Osteocyte (in vitro differentiated cells): ENCODE data around the gene OR6C1. TPM values are rescaled to one million over a fixed set of nuclear protein-coding genes. Genes with fewer than 3 reads are reported as not detected.
"Not testable (repeated sequence)": the region's sequence is repeated elsewhere in the genome, so short reads cannot be mapped to it uniquely, and the experiment has no call there.

Source experiments
- DNase-seq: peaks from one replicate; pipeline ENCODE4 v3.0.0; 2021; ENCODE audit warnings: mixed read lengths; ENCODE audit not compliant: unreplicated experiment; ENCODE audit errors: extremely low spot score
- H3K27ac Mint-ChIP-seq: one replicate; pipeline ENCODE4 v1.8.0; 2021; ENCODE audit warnings: mild to moderate bottlenecking, mixed read lengths; ENCODE audit not compliant: unreplicated experiment
- H3K27me3 Mint-ChIP-seq: one replicate; pipeline ENCODE4 v1.8.0; 2021; ENCODE audit warnings: mixed read lengths; ENCODE audit not compliant: unreplicated experiment
- H3K36me3 Mint-ChIP-seq: one replicate; pipeline ENCODE4 v1.8.0; 2021; ENCODE audit warnings: mixed read lengths; ENCODE audit not compliant: unreplicated experiment
- H3K4me1 Mint-ChIP-seq: one replicate; pipeline ENCODE4 v1.8.0; 2021; ENCODE audit warnings: mixed read lengths; ENCODE audit not compliant: unreplicated experiment
- H3K4me3 Mint-ChIP-seq: one replicate; pipeline ENCODE4 v1.8.0; 2021; ENCODE audit warnings: mild to moderate bottlenecking, moderate library complexity, mixed read lengths; ENCODE audit not compliant: unreplicated experiment
- H3K9me3 Mint-ChIP-seq: one replicate; pipeline ENCODE4 v1.8.0; 2021; ENCODE audit warnings: mixed read lengths; ENCODE audit not compliant: unreplicated experiment
- long read RNA-seq: library from polyadenylated mRNA; unstranded; transcript quantifications from one replicate; pipeline ENCODE4 v2.0.0, GENCODE V29; 2021
- total RNA-seq: library from RNA; stranded (reverse); gene quantifications from 2 replicates; pipeline ENCODE4 v1.2.1, GENCODE V29; 2021
- TF ChIP-seq, protein P1 (sequence below): fragments of 200-600 bp; sonication (generic); IDR thresholded peaks from 2 replicates; pipeline ENCODE4 v1.5.0; 2021; ENCODE audit warnings: antibody characterized with exemption, mild to moderate bottlenecking, moderate library complexity

OR6C1 gene
- total RNA-seq, result not detected in 2 replicates
- long read RNA-seq, result 0 reads

DNA sequence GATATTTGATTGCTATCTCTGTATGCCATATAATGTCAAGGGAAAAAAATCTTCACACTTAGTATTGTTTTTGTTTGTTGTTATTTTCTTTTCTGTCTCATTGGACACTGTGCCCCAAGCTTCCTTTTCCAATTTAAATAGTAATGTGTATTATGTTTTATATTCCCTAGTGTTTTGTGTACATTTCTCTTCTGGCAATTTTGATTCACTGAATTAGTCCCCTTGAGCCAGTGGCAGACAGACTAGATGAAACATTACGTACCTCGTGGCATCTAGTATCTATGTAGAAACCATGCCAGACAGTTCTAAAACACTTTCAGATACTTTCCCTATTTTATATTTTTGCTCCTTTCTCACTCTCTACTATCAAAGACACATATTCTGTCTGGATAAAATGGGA lies at the start of gene OR6C1:
Gene OR6C1, plus strand, starts transcription at position 301 of the 400 bp plus-strand sequence. CDS start 6,257 bp downstream, outside the sequence.
- TF ChIP-seq, protein P1, sequence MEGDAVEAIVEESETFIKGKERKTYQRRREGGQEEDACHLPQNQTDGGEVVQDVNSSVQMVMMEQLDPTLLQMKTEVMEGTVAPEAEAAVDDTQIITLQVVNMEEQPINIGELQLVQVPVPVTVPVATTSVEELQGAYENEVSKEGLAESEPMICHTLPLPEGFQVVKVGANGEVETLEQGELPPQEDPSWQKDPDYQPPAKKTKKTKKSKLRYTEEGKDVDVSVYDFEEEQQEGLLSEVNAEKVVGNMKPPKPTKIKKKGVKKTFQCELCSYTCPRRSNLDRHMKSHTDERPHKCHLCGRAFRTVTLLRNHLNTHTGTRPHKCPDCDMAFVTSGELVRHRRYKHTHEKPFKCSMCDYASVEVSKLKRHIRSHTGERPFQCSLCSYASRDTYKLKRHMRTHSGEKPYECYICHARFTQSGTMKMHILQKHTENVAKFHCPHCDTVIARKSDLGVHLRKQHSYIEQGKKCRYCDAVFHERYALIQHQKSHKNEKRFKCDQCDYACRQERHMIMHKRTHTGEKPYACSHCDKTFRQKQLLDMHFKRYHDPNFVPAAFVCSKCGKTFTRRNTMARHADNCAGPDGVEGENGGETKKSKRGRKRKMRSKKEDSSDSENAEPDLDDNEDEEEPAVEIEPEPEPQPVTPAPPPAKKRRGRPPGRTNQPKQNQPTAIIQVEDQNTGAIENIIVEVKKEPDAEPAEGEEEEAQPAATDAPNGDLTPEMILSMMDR, result no peak
- H3K9me3 Mint-ChIP-seq, result no peaks in the 10 kb centered on the region
- no peak within 1 kb of the TSS for H3K4me3 Mint-ChIP-seq
- no peaks in the 10 kb centered on the region for H3K4me1 Mint-ChIP-seq
- H3K36me3 Mint-ChIP-seq, result no peaks in the 10 kb centered on the region
- H3K27ac Mint-ChIP-seq, result no peak within 1 kb of the TSS
- DNase-seq, result no peak
- H3K27me3 Mint-ChIP-seq, result peaks cover 5% of the 10 kb centered on the region

DNA sequence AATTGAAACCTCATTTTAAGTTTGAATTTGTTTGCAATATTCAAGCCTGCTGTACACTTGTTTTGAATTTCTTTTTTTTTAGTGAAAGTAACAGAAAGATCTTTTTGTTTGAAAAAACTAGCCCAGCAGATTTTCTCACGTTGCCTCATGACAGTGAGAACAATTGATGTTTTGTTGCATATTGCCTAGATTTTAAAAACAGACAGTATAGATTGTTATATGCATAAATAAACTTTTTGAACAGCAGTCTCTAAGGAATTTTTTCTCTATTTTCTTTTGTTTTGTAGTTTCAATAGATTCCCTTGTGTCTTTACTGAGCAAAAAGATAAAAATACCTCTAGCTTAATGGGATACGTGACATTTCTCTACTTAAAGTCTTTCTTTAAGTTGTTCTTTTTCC lies 33.2 kb upstream of the OR6C1 start:
- H3K27ac Mint-ChIP-seq, result no peak overlapping the region
- no peaks in the 10 kb centered on the region for H3K4me1 Mint-ChIP-seq
- H3K9me3 Mint-ChIP-seq, result no peaks in the 10 kb centered on the region
- TF ChIP-seq, protein P1, result no peak
- no peaks in the 10 kb centered on the region for H3K36me3 Mint-ChIP-seq
- no peak overlapping the region for H3K4me3 Mint-ChIP-seq
- no peak for DNase-seq
- peaks cover 12% of the 10 kb centered on the region for H3K27me3 Mint-ChIP-seq

DNA sequence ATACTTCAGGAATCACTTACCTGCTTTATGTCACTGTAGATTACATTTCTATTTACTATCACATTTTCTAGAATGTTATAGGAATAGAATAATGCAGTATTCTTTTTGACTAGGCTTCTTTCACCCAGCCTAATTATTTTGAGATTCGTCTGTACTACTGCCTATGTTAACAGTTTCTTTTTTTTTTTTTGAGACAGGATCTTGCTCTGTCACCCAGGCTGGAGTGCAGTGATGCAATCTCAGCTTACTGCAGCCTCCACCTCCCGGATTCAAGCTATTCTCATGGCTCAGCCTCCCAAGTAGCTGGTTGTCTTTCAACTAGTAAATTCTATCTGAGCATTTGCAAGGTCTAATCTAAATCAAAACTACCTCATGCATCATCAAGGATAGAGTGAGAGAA lies 24.1 kb upstream of the OR6C1 start:
- no peak for DNase-seq
- no peak overlapping the region for H3K4me3 Mint-ChIP-seq
- H3K4me1 Mint-ChIP-seq, result no peaks in the 10 kb centered on the region
- TF ChIP-seq, protein P1, result no peak
- peaks cover 3% of the 10 kb centered on the region for H3K27me3 Mint-ChIP-seq
- H3K36me3 Mint-ChIP-seq, result no peaks in the 10 kb centered on the region
- H3K9me3 Mint-ChIP-seq, result no peaks in the 10 kb centered on the region
- H3K27ac Mint-ChIP-seq, result no peak overlapping the region

DNA sequence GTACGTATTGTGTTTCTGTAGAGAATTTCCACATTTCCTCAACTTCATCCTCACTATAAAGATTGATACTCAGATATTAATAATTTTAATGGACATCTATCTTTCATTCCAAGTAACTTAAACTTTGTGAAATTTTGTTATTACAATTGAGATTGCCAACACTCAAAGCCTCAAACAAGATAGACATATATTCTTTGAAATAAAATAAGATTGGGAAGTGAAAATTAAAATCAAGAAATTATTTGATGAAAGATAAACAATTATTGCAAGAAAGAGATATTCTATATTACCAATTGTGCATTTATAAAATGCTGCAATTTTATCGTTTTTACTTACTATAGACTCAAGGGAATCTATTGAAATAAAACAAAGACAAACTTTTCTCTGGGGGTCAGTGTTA lies 17.7 kb upstream of the OR6C1 start, which contains the start of gene OR6C6:
Gene OR6C6, minus strand, starts transcription at position 101 of the 400 bp plus-strand sequence. CDS start 1,337 bp downstream, outside the sequence.
- H3K36me3 Mint-ChIP-seq, result no peaks in the 10 kb centered on the region
- H3K27ac Mint-ChIP-seq, result no peak within 1 kb of the TSS
- H3K9me3 Mint-ChIP-seq, result no peaks in the 10 kb centered on the region
- DNase-seq, result no peak
- H3K27me3 Mint-ChIP-seq, result no peaks in the 10 kb centered on the region
- no peak within 1 kb of the TSS for H3K4me3 Mint-ChIP-seq
- TF ChIP-seq, protein P1, result no peak
- no peaks in the 10 kb centered on the region for H3K4me1 Mint-ChIP-seq

DNA sequence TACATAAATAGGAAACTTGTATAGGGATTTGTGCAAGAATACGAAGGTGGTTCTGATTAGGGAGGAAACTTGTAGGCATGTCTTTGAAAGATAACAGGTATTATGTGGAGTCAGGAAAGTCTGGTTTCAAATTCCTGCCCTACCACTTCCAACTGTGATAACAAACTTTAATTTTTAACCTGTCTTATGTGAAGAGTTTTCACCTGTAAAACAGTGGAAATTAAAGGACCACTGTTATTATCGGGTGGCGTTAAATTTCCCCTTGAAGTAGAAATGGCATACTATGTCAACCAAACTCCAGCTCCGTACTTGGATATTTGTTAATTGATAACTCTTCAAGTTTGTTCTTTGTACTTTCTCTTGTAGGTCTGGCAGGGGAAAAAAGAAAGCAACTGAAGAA lies 6.1 kb downstream of the OR6C1 start:
- TF ChIP-seq, protein P1, result no peak
- Mint-ChIP-seq H3K9me3 (no peaks in the 10 kb centered on the region), H3K4me3 (no peak overlapping the region), H3K27me3 (peaks cover 4% of the 10 kb centered on the region), H3K4me1 (no peaks in the 10 kb centered on the region), H3K36me3 (no peaks in the 10 kb centered on the region), H3K27ac (no peak overlapping the region)
- DNase-seq, result no peak

DNA sequence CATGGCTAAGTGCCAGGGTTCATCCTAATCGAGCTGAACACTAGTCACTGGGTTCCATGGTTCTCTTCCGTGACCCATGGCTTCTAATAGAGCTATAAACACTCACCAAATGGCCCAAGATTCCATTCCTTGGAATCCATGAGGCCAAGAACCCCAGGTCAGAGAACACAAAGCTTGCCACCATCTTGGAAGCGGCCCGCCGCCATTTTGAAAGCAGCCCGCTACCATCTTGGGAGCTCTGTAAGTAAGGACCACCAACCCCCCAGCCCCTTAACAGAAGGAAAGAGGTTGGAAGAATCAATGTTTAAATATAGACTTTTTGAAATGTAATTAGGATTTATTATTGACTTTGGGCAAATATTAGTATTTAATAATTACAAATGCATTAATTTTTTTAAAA lies 11.7 kb downstream of the OR6C1 start:
- not testable (repeated sequence) for DNase-seq, H3K27ac Mint-ChIP-seq, H3K4me1 Mint-ChIP-seq, H3K4me3 Mint-ChIP-seq, H3K9me3 Mint-ChIP-seq, H3K27me3 Mint-ChIP-seq, H3K36me3 Mint-ChIP-seq
